ENCODE data around the gene CLEC4E. TPM values are rescaled to one million over a fixed set of nuclear protein-coding genes. Genes with fewer than 3 reads are reported as not detected.
A peak's percentile ranks its signal among the peaks of the same experiment; 100 is the strongest.
"Not testable (repeated sequence)": the region's sequence is repeated elsewhere in the genome, so short reads cannot be mapped to it uniquely, and the experiment has no call there.

Gene CLEC4E
- total RNA-seq, 2 donors from 2014 or later, result not detected

DNA sequence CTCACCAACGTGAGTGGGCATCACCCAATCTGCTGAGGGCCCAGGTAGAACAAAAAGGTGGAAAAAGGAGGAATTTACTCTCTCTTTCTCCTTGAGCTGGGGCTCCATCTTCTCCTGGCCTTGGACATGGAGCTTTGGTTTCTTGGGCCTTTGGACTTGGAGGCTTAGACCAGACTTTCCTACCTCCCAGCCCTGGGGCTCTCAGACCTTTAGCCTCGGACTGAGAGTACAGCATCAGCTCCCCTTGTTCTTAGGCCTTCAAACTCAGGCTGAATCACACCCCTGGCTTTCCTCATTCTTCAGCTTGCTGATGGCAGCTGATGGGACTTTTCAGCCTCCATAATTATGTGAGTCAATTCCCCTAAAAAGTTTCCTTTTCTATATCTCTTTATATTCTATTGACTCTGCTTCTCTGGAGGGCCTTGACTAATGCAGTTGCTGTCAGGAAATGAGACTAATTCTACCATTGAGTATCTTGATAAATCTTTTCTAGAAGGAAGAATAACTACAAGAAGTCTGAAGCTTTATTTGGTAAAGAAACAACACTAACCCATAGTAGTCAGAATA lies 15.9 kb upstream of the CLEC4E start:
- Mint-ChIP-seq H3K27ac (no peak overlapping the region), H3K9me3 (no peaks in the 10 kb centered on the region), H3K4me1 (ENCODE audit: low read depth in 2 of 2) (no peaks in the 10 kb centered on the region), H3K4me3 (no peak overlapping the region), H3K27me3 (peaks cover 14 to 25% of the 10 kb centered on the region in 2 donors), H3K36me3 (no peaks in the 10 kb centered on the region)
- no peak for ATAC-seq
- no peak for DNase-seq (ENCODE audit: low spot score)

DNA sequence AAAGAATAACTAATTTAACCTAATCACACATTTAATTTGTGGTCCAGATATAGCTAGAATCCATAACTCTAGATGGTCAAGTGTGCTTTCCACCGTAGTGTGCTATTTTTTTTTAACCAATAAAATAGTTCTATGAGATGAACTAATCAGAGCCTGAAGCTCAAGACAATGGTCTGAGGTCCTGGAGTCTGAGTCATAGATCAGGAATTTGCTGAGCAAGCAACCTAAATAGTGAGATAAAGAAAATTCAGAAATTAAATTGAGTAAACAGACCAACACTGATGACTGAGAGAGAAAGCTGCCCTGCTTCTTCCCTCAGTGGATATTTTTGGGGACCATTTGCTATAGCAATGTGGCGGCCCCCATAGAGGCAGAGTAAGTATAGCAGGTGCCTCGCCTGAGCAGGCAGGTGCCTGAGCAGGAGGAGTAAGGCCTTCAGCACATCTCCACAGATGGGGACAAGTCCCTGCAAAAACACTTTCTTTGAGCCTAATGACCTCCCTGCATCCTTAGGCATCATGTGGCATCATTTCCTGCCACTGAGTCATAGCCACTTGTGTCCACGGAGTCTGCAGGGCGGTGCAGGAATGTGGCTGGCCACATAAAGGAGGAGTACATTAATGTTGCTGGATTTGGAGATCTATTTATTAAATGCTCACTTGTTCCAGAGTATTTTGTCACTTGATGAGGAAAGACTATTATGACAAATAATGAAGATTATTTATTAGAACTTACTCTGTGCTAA lies 13.9 kb upstream of the CLEC4E start:
- Mint-ChIP-seq H3K4me1 (ENCODE audit: low read depth in 2 of 2) (no peaks in the 10 kb centered on the region), H3K36me3 (no peaks in the 10 kb centered on the region), H3K27me3 (peaks cover 3 to 12% of the 10 kb centered on the region in 2 donors), H3K27ac (no peak overlapping the region), H3K9me3 (no peaks in the 10 kb centered on the region), H3K4me3 (no peak overlapping the region)
- ATAC-seq, result no peak
- DNase-seq (ENCODE audit: low spot score), result no peak

DNA sequence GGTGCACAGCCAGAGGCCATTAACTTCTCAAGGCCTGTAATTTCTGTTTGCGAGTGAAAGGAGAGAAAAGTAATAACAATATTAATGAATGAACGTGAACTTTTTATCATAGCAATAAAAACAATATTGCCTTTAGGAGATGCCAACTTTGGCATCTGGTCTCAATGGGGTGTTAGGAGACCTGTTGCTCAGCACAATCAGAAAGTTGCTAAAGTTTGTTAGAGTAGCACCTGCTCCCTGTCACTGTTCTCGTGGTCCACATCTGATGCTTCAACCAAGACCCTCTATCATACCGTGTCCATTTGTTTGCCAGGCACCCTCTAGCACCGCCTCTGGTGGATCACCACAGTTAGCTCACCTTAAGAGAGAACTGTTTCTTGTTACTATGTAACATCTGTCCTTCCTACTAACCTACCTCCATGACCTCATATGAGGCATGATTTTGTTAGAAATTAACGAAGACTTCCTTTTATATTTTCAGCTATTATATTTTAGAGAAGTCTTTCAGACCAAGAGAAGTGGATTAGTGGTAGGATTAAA lies 12.5 kb upstream of the CLEC4E start:
- Mint-ChIP-seq H3K9me3 (no peaks in the 10 kb centered on the region), H3K4me3 (no peak overlapping the region), H3K27ac (no peak overlapping the region), H3K36me3 (no peaks in the 10 kb centered on the region), H3K4me1 (ENCODE audit: low read depth in 2 of 2) (no peaks in the 10 kb centered on the region), H3K27me3 (peaks cover 7 to 13% of the 10 kb centered on the region in 2 donors)
- no peak for ATAC-seq
- DNase-seq (ENCODE audit: low spot score), result no peak

DNA sequence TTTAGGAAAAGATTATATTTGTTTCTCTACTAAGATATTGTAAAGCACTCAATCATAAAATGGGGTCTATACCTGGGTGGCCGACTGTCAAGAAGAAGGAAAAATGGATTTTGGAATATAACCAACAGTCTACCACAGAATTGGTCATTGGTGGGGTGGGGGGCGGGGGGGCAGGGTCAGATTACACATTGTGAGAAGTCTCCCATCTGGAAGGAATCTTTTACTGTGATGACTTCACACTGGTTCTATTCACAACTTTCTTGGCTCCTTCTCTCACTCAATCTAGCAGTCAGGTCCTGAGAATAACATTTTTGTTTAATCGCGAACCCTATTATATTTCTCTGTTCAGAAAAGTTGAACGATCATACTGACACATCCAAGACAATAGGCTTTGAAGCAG lies 8.7 kb upstream of the CLEC4E start:
- no peak for ATAC-seq
- DNase-seq (ENCODE audit: low spot score), result no peak
- Mint-ChIP-seq H3K9me3 (no peaks in the 10 kb centered on the region), H3K27ac (no peak overlapping the region), H3K36me3 (no peaks in the 10 kb centered on the region), H3K4me1 (ENCODE audit: low read depth in 2 of 2) (no peaks in the 10 kb centered on the region), H3K4me3 (no peak overlapping the region), H3K27me3 (peaks cover 11 to 23% of the 10 kb centered on the region in 2 donors)

DNA sequence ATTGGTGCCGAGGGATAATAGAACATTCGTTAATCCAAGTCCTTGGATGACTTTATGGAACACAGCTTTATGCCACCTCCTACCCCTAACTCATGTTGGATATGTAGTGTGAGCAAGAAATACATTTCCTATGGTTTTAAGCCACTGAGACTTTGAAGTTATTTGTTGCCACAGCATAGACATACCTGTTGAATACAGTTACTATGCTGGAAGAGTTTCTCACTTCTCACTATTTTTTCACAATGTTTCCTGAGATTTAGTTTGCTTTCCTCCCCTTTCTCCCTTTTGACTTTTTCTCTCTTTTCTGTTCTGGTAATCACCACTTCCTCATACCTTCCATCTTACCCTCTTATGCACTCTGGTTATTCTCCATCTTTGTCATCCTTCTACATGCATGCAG lies 7.5 kb upstream of the CLEC4E start:
- no peak overlapping the region for H3K27ac Mint-ChIP-seq
- no peaks in the 10 kb centered on the region for H3K4me1 Mint-ChIP-seq (ENCODE audit: low read depth in 2 of 2)
- DNase-seq (ENCODE audit: low spot score) (no peak), ATAC-seq (no peak)
- no peaks in the 10 kb centered on the region for H3K9me3 Mint-ChIP-seq
- no peaks in the 10 kb centered on the region for H3K36me3 Mint-ChIP-seq
- no peak overlapping the region for H3K4me3 Mint-ChIP-seq
- peaks cover 11 to 23% of the 10 kb centered on the region in 2 donors for H3K27me3 Mint-ChIP-seq

DNA sequence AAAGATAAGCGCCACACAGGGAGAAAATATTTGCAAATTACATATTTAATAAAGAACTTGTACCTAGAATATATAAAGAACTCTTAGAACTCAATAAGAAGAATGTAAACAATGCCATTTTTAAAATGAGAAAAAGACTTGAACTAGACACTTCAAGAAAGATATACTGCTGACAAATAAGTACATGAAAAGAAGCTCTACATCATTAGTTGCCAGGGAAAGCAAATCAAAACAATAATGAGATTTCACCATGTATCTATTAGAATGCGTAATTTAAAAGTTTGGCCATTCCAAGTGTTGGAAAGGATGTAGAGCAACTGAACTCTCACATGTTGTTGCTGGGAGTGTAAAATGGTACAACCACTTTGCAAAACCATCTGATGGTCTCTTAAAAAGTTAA lies 6.9 kb upstream of the CLEC4E start:
- H3K4me1 Mint-ChIP-seq (ENCODE audit: low read depth in 2 of 2), result no peaks in the 10 kb centered on the region

DNA sequence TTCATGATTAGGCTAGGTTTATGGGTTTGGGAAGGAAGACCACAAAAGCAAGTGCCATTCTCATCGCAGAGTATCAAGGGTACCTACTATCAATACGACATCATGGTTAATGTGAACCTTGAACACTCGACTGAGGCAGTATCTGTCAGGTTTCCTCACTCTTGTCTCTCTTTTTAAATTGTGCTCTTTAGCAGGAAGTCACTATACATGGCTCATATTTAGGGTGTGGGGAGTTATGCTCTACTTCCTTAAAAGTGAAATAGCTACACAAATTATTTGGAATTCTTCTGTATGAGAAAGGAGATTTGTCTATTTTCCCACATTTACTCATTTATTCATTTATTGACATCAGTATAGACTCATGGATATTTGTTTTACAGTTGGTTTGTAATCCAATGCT lies 5.9 kb upstream of the CLEC4E start:
- Mint-ChIP-seq H3K27ac (no peak overlapping the region), H3K27me3 (peaks cover 13 to 20% of the 10 kb centered on the region in 2 donors), H3K9me3 (no peaks in the 10 kb centered on the region), H3K4me1 (ENCODE audit: low read depth in 2 of 2) (peaks cover 2% of the 10 kb centered on the region in 2 donors), H3K36me3 (no peaks in the 10 kb centered on the region), H3K4me3 (no peak overlapping the region)
- ATAC-seq (no peak), DNase-seq (ENCODE audit: low spot score) (no peak)

More for the DNA sequence above, 6.9 kb upstream of the CLEC4E start:
- H3K27ac Mint-ChIP-seq, result no peak overlapping the region
- no peaks in the 10 kb centered on the region for H3K9me3 Mint-ChIP-seq
- ATAC-seq (no peak), DNase-seq (ENCODE audit: low spot score) (no peak)
- H3K4me3 Mint-ChIP-seq, result no peak overlapping the region
- peaks cover 11 to 23% of the 10 kb centered on the region in 2 donors for H3K27me3 Mint-ChIP-seq
- H3K36me3 Mint-ChIP-seq, result no peaks in the 10 kb centered on the region

DNA sequence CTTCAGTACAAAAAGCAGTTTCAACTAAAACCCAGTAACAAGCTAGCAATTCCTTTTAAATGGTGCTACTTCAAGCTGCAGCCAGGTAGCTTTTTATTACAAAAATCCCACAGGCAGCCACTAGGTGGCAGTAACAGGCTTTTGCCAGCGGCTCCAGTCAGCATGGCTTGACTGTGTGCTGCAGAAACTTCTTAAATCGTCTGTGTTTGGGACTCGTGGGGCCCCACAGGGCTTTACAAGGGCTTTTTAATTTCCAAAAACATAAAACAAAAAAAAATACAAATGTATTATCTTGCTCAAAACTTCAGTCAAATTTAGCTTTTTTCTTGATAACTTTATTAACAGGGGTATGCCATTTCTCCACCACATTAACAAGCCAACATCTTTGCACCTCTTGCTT lies 3.6 kb upstream of the CLEC4E start:
- H3K4me3 Mint-ChIP-seq, result no peak overlapping the region
- DNase-seq (ENCODE audit: low spot score) (peak; percentile 78), ATAC-seq (peak in 1 of 2 donors; percentile 74)
- peaks cover 29 to 40% of the 10 kb centered on the region in 2 donors for H3K27me3 Mint-ChIP-seq
- H3K36me3 Mint-ChIP-seq, result no peaks in the 10 kb centered on the region
- H3K9me3 Mint-ChIP-seq, result no peaks in the 10 kb centered on the region
- H3K27ac Mint-ChIP-seq, result no peak overlapping the region
- H3K4me1 Mint-ChIP-seq (ENCODE audit: low read depth in 2 of 2), result peaks cover 4 to 5% of the 10 kb centered on the region in 2 donors

GRCh38 chr12:8541562-8541961 lies 857 bp upstream of the CLEC4E start:
- no peak for ATAC-seq
- H3K27ac Mint-ChIP-seq, result no peak overlapping the region

DNA sequence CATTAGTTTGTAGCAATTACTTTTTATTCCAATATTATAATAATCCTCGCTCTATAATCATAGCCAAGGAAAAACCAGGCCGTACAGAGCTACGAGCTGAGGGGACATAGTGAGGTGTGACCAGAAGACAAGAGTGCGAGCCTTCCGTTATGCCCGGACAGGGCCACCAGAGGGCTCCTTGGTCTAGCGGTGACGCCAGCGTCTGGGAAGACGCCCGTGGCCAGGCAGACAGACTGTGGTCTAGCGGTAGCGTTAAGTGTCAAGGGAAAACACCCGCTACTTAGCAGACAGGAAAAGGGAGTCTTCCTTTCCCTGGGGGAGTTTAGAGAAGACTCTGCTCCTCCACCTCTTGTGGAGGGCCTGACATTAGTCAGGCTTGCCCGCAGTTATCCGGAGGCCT lies 2.9 kb downstream of the CLEC4E start:
- H3K27ac Mint-ChIP-seq; H3K36me3 Mint-ChIP-seq; ATAC-seq; H3K4me3 Mint-ChIP-seq; H3K4me1 Mint-ChIP-seq (ENCODE audit: low read depth in 2 of 2); H3K9me3 Mint-ChIP-seq; DNase-seq (ENCODE audit: low spot score): not testable (repeated sequence)
- peaks cover 37 to 55% of the 10 kb centered on the region in 2 donors for H3K27me3 Mint-ChIP-seq

More at GRCh38 chr12:8541562-8541961, 857 bp upstream of the CLEC4E start:
- no peak for DNase-seq (ENCODE audit: low spot score)
- no peaks in the 10 kb centered on the region for H3K9me3 Mint-ChIP-seq
- H3K4me1 Mint-ChIP-seq (ENCODE audit: low read depth in 2 of 2), result peaks cover 4 to 5% of the 10 kb centered on the region in 2 donors
- no peak overlapping the region for H3K4me3 Mint-ChIP-seq
- H3K27me3 Mint-ChIP-seq, result peaks cover 25 to 40% of the 10 kb centered on the region in 2 donors
- H3K36me3 Mint-ChIP-seq, result no peaks in the 10 kb centered on the region

DNA sequence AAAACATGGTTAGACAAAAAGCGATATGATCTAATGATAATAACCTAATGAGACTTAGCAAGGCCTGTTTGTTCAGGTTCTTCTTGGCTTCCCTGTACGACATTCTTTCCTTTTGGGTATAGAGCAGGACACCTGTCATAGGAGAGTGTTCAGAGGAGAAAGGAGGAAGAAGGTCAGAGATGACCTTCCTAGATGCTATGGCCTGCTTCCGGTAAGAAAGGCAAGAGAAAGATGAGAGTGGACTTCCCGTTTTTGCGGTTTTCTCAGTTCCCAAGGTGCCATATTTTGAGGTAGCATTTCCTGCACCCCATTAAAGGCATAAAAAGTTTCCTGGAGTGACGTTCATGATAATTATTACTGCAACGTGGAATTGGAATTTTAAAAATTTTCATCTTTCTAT lies 8.7 kb downstream of the CLEC4E start:
- peaks cover 24 to 31% of the 10 kb centered on the region in 2 donors for H3K27me3 Mint-ChIP-seq
- H3K4me3 Mint-ChIP-seq, result no peak overlapping the region
- no peaks in the 10 kb centered on the region for H3K4me1 Mint-ChIP-seq (ENCODE audit: low read depth in 2 of 2)
- no peak overlapping the region for H3K27ac Mint-ChIP-seq
- no peak for ATAC-seq
- no peaks in the 10 kb centered on the region for H3K9me3 Mint-ChIP-seq
- DNase-seq (ENCODE audit: low spot score), result no peak
- no peaks in the 10 kb centered on the region for H3K36me3 Mint-ChIP-seq

DNA sequence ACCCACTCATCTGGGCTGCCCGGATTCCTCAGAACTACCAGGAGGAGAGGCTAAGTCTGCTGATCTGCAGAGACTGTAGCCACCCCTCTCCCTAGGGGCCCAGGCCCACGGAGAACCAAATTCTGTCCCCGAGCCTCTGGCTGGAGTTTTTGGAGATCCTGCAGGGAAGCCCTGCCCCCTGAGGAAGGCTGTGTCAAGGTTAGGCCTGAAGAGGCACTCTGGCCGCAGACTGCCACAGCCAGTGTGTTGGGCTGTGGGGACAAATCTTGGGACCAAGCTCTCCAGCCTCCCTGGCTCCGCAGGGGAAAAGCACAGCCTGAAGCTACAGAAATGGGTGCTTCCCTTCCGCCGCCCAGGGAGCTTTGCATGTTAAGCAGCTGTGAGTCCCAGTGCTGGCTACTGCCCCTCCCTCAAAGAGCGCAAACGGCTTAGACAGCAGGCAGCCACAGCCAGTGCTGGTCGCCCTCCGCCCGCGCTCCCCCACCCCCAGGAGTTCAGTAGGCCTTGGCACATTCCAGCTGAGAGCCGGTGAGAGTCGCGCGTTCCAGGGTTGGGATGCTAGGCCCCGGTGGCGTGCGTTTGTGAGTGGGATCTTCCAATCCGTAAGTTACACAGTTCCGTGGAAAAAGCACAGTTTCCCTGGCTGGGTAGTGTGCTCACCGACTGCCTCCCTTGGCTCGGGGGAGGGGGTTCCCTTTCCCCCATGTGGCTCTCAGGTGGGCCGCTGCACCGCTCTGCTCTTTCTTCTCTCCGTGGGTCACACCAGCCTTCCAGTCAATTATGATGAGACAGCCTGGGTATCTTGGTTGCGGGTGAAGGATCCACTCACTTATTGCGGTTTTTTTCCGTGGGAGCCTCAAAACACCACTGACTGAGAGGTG lies 13.2 kb downstream of the CLEC4E start:
- Mint-ChIP-seq H3K9me3 (peaks cover 7% of the 10 kb centered on the region), H3K27ac (no peak overlapping the region), H3K36me3 (peaks cover 10% of the 10 kb centered on the region), H3K27me3 (peaks cover 37 to 48% of the 10 kb centered on the region in 2 donors), H3K4me3 (no peak overlapping the region), H3K4me1 (ENCODE audit: low read depth in 2 of 2) (no peaks in the 10 kb centered on the region)
- no peak for ATAC-seq
- no peak for DNase-seq (ENCODE audit: low spot score)

DNA sequence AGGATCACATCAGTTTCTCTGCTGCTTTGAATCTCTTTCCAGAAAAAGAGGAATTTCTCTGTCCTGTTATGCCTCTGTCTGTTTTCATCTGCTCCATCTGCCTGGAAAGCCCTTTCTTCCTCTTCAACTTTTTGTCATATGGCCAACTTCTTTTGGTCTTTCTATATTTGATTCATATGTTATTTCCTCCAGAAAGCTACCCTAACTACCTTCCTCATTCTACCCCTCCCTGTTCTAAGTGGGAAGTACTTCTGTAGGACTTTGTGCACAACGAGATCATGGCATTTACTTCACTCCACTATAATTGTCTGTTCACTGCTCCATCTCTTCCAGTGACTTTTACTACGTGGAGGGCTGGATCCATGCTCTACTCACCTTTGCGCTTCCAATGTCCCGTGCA lies 21.5 kb downstream of the CLEC4E start:
- Mint-ChIP-seq H3K4me1 (ENCODE audit: low read depth in 2 of 2) (no peaks in the 10 kb centered on the region), H3K27me3 (peaks cover 20 to 39% of the 10 kb centered on the region in 2 donors), H3K4me3 (no peak overlapping the region), H3K9me3 (no peaks in the 10 kb centered on the region), H3K36me3 (peaks cover 2% of the 10 kb centered on the region), H3K27ac (no peak overlapping the region)
- DNase-seq (ENCODE audit: low spot score), result no peak
- ATAC-seq, result no peak
